ENCODE measurements around the gene FOSB. TPM values are rescaled to one million over a fixed set of nuclear protein-coding genes. Genes with fewer than 3 reads are reported as not detected.

FOSB gene
- total RNA-seq: 10 to 100 TPM in 1 of 3 donors, 1 to 10 TPM in 1, under 1 TPM in 1; 0.58 to 10.3 (median 1.6) TPM
- long read RNA-seq, donor 1, partial matches to known transcripts: 0 of 6 reads
- long read RNA-seq, donor 1, other reads (novel, unspliced or antisense): 3 of 6 reads
- long read RNA-seq, donor 2: 0 reads

GRCh38 chr19:45467456-45468158 lies at the start of gene FOSB:
Gene FOSB, plus strand, starts transcription at chr19:45467996. Its CDS starts 591 bp downstream, at chr19:45468587.
- H3K4me3 ChIP-seq: peak within 1 kb of the TSS; percentile 16
- intact Hi-C loops (cut with DNase I, micrococcal nuclease): no loop called here
- peak; percentile 67 for ATAC-seq
- no peaks in the 10 kb centered on the region for H3K36me3 ChIP-seq (ENCODE audit: low read depth)
- peaks cover 24% of the 10 kb centered on the region for H3K4me1 ChIP-seq (ENCODE audit: low read depth)
- peak; percentile 6 for TF ChIP-seq CTCF (IDR thresholded peaks at IDR 0.05)
- H3K9me3 ChIP-seq: no peaks in the 10 kb centered on the region
- peak; percentile 94 to 97 (median 96) for DNase-seq

DNA sequence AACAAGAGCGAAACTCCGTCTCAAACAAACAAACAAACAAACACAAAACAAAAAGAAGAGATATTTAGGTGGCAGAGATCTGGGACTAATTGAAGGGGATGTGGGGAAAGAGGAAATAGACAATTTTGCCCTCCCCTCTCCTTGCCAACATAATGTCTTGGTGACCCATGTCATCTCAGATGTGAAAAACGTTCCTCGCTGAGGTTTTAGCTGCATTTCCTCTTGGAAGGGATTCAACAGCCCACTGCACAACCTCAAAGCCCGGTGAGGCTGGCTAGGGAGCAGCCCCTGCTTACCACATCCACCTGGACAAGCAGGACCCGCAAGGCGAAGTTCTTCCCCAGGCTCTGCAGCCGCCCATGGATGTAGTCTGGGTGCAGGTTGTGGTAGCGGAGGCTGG lies 49.0 kb upstream of the FOSB start:
- no peaks in the 10 kb centered on the region for H3K9me3 ChIP-seq
- no peaks in the 10 kb centered on the region for H3K36me3 ChIP-seq (ENCODE audit: low read depth)
- no peak for TF ChIP-seq CTCF (IDR thresholded peaks at IDR 0.05)
- ATAC-seq: no peak
- H3K4me1 ChIP-seq (ENCODE audit: low read depth): peaks cover 6% of the 10 kb centered on the region
- intact Hi-C loops (cut with DNase I, micrococcal nuclease): no loop called here
- H3K4me3 ChIP-seq: no peak overlapping the region
- no peak for DNase-seq

DNA sequence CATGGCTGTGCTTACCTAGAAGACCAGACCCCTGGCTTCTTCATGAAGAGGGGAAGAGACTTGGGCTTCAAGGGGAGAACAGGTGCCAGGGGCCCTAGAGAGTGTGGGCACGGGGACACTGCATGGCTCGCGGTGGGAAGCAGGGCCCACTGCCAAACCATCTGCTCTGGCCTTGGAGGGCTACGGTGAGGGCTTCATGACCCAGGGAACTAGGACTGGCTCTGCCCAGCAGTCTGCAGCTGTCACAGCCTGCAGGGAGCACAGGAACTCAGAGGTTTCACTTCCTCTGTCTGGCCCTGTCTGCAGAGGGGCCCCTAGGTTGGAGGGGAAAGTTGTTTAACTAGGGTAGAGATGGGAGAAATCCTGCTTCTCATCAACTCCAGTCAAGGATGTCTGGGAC lies 48.4 kb upstream of the FOSB start:
- DNase-seq: no peak
- intact Hi-C loops (cut with DNase I, micrococcal nuclease): no loop called here

DNA sequence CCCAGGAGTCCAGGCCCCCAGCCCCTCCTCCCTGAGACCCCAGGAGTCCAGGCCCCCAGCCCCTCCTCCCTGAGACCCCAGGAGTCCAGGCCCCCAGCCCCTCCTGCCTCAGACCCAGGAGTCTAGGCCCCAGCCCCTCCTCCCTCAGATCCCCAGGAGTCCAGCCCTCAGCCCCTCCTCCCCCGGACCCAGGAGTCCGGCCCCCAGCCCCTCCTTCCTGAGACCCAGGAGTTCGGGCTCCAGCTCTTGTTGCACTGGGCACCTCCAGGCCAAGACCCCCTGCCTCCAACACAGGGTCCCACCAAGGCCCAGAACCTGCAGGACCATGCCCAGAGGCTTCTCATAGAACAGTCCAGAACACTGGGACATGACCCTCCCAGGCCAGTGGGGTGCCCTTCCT lies 47.9 kb upstream of the FOSB start:
- TF ChIP-seq CTCF (IDR thresholded peaks at IDR 0.05): no peak
- no peak for DNase-seq
- ATAC-seq: no peak
- H3K4me3 ChIP-seq: no peak overlapping the region
- H3K4me1 ChIP-seq (ENCODE audit: low read depth): peaks cover 6% of the 10 kb centered on the region
- intact Hi-C loops (cut with DNase I, micrococcal nuclease): no loop called here
- no peaks in the 10 kb centered on the region for H3K9me3 ChIP-seq
- no peaks in the 10 kb centered on the region for H3K36me3 ChIP-seq (ENCODE audit: low read depth)

More for the DNA sequence above, 48.4 kb upstream of the FOSB start:
- ATAC-seq: no peak
- Histone ChIP-seq H3K36me3 (ENCODE audit: low read depth) (no peaks in the 10 kb centered on the region), H3K9me3 (no peaks in the 10 kb centered on the region), H3K4me1 (ENCODE audit: low read depth) (peaks cover 6% of the 10 kb centered on the region), H3K4me3 (no peak overlapping the region)
- no peak for TF ChIP-seq CTCF (IDR thresholded peaks at IDR 0.05)

GRCh38 chr19:45420356-45420755 lies 47.4 kb upstream of the FOSB start:
- DNase-seq (no peak), ATAC-seq (no peak)
- H3K4me3 ChIP-seq: no peak overlapping the region
- no peaks in the 10 kb centered on the region for H3K9me3 ChIP-seq
- H3K36me3 ChIP-seq (ENCODE audit: low read depth): no peaks in the 10 kb centered on the region
- intact Hi-C loops (cut with DNase I, micrococcal nuclease): no loop called here
- TF ChIP-seq CTCF (IDR thresholded peaks at IDR 0.05): no peak
- peaks cover 6% of the 10 kb centered on the region for H3K4me1 ChIP-seq (ENCODE audit: low read depth)
